Measurements from ENCODE around the gene GALNT1.

GRCh38 chr18:35745814-35746213 is 164.3 kb downstream of the GALNT1 start:
- TF ChIP-seq CTCF (IDR thresholded peaks at IDR 0.05) (no peak), POLR2A (IDR thresholded peaks at IDR 0.05) (no peak)
